ENCODE data around the gene STK35.

DNA sequence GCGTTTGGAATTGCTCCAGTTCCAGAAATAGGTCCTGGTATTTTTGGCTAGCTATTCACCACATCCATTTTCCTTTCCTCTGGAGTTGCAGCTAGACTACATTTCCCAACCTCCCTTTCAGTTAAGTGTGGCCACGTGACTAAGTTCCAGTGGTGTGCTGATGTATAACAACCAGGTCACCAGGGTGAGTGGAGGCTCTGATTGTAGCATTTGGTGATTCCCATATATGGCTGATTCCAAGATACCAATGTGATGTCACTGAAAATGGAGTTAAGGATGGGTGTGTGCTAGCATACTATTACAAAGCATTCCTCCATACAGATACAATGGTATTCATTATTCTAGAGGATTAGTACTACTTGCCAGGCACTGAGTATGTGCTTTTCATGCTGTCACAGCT lies 49.7 kb upstream of the STK35 start:
- TF ChIP-seq, protein P1, sequence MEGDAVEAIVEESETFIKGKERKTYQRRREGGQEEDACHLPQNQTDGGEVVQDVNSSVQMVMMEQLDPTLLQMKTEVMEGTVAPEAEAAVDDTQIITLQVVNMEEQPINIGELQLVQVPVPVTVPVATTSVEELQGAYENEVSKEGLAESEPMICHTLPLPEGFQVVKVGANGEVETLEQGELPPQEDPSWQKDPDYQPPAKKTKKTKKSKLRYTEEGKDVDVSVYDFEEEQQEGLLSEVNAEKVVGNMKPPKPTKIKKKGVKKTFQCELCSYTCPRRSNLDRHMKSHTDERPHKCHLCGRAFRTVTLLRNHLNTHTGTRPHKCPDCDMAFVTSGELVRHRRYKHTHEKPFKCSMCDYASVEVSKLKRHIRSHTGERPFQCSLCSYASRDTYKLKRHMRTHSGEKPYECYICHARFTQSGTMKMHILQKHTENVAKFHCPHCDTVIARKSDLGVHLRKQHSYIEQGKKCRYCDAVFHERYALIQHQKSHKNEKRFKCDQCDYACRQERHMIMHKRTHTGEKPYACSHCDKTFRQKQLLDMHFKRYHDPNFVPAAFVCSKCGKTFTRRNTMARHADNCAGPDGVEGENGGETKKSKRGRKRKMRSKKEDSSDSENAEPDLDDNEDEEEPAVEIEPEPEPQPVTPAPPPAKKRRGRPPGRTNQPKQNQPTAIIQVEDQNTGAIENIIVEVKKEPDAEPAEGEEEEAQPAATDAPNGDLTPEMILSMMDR (IDR thresholded peaks at IDR 0.05; ENCODE audit: low read length): no peak
- no peak for TF ChIP-seq EZH2 (optimal IDR thresholded peaks at IDR 0.05; ENCODE audit: low read depth, low read length)

Measured in MM.1S (cell line).